Ammon's horn (tissue), 1 donor: ENCODE results near the gene INF2.
"Not testable (repeated sequence)": the region's sequence is repeated elsewhere in the genome, so short reads cannot be mapped to it uniquely, and the experiment has no call there.

ENCODE experiments used
- DNase-seq: peaks from one replicate; pipeline ENCODE4 v3.0.0-alpha.2; 2016; ENCODE audit warnings: low spot score

The INF2 gene

DNA sequence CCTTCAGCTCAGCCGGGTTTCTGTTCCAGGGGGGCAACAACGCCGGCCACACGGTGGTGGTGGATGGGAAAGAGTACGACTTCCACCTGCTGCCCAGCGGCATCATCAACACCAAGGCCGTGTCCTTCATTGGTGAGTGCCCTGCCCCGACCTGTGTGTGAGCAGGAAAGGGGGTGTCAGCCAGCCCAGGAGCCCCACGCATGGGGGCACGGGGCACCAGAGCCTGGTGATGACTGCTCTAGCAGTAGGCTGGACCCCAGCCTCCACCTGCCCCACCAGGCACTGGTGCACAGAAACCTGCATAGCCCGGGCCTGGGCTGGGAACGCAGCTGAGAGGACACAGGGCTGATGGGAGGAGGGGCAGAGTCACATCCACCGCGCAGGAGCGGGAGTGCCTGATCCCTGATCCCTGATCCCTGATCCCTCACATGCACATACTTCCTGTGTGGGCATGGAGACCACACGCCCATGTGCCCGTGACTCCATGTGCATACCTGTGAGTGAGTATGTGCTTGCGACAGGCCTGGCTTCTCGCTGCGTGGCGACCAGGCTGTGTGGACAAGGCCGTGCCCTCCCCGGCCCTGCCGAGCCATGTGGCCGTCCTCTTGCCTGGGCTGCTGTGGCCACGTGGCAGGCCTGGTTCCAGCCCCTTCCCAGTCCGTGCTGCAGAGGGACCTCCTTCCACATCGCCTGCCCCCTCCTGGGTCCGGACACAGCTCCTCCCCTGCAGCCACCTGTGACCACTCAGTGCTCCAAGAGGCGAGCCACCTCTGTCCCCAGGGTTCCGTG is 45.8 kb downstream of the INF2 start:
- no peak for DNase-seq

DNA sequence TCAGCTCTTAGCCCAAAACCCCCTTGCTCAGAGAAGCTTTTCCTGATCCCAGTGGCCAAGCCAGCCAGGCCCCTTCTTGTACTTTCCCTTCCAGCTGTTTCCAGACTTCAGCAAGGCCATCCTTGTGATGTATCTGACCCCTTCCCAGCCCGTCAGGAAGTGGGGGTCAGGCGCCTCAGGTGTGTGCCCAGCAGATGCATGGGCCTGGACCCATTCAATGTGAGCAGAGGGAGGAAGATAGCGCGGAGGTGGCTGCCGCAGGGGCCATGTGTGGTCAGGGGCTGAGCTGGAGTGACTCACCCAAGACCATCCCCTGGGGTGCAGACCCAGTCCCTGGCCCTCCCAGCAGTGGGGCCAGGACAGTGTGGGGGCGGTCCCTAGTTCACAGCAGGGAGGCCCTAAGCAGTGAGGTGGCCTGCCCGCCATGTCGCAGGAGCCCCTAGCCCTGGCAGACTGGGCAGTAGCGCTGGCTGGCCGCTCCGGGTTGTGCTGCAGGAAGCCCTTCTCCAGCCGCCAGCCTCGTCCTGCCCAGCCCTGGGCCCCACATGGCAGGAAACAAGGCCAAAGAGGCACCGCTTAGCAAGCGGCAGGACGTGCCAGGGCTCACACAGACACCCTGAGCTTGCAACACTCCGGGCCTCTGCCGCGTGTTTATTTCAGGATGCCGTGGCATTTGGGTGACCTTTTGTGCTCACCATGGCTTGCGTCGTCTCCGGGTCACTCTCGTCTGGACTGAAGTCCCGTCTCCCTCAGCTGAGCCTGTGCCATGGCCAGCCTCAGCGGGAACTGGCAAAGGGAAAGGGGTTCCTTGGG is 46.6 kb downstream of the INF2 start:
- peak; percentile 87 for DNase-seq

DNA sequence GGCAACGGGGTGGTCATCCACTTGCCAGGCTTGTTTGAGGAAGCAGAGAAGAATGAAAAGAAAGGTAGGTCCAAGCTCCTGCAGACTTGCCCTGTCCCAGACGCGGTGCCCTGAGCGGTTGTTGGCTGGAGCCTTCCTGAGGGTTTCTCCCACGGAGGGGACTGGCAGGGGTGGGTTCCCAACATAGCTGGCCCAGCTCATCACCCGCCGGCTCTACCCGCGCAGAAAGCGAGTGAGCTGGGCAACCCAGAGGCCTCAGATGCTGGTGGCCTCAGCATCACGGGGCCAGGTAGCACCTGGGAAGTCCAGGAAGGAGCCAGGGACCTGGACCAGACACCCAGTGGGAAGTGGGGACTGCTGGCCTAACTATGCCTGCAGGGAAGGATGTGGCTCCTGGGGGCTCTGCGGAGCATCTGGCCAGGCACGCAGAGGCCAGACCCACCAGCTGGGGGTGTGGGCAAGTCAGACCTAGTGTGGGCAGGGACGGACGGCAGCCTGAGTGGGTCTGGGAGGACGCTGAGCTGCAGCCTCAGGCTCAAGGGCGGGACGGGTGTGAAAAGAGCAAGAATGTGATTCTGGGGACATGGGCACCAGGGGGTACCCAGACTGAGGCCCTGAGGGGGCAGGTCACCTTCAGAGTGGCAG is 49.1 kb downstream of the INF2 start:
- DNase-seq = no peak

DNA sequence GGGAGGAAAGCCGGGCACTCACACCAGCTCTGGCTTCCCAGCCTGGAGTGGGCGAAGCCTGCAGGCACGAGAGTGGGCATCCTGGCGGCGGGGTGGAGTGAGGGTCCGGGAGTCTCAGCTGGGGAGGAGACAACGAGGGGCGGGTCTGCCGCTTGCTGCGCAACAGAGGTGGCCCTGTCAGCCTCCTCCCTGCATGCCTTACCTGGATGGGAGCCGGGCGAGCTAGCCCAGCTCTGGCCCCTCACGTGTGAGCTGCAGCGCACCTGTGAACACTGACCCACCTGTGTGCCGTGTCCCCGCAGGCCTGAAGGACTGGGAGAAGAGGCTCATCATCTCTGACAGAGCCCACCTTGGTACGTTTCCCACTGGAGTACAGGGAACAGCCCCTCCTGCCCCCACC is 49.6 kb downstream of the INF2 start:
- DNase-seq = no peak

DNA sequence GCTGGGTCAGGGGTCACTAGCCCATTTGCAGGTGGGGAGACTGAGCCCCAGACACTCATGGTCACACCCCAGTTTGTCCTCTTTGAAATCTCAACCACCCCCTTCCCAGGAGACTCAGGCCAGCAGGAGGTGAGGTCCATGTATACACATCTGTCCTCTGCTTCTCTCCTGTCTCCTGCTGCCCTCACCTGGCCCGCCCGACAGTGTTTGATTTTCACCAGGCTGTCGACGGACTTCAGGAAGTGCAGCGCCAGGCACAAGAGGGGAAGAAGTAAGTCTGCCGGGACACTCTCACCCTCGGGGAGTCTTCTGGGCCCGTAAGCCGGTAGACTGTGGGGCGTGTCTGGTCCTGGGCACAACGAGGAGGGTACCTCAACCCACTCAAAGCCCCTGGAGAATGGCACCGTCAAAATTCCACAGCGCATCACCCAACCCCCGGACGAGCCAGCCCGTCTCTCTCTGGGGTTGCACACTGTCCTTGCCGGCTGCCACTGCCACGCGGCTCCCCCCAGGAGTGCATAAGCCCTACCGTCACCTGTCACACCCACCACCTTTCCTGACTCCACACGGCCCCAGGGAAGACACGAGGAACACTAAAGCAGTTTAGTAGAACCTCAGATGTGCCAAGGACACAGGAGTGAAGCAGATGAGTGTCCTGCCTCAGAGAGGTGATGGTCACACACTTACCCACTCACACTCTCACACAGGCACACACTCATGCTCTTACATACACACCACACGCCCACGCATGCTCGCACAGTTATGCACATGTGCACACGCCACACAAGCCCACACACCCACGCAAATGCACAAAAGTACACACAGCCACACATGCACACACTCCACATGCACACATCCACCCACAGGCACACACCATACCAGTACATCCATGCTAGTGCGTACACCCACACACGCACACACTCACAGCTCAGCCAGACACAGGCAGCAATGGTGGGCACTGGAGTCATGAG is 50.4 kb downstream of the INF2 start:
- no peak for DNase-seq

DNA sequence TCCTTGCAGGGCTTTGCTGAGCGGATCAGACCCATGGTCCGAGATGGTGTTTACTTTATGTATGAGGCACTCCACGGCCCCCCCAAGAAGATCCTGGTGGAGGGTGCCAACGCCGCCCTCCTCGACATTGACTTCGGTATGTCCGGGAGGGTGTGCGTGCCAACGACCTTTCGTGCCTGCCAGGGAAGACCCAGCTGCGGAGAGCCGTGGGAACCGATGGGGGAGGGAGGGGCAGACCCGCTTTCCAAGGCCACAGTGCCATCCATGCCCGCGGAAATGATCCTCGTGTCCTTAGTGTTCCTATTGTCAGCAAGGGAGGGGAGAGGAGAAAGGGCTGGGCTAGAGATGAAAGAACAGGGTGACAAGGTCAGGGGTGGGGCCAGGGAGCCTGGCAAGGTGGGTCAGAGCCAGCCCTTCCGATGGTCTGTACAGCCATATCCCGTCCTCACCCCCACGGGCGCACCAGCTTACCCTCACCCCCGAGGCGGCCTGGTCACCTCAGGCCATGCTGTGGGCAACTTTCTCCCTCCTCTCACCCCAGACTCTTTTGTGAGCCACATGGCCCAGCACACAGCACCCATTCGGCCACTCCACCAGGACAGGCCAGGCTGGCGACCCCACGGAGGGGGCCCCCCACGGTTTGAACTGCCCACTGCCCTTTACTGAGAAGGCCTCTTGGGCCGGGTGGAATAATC is 51.8 kb downstream of the INF2 start:
- DNase-seq = no peak

DNA sequence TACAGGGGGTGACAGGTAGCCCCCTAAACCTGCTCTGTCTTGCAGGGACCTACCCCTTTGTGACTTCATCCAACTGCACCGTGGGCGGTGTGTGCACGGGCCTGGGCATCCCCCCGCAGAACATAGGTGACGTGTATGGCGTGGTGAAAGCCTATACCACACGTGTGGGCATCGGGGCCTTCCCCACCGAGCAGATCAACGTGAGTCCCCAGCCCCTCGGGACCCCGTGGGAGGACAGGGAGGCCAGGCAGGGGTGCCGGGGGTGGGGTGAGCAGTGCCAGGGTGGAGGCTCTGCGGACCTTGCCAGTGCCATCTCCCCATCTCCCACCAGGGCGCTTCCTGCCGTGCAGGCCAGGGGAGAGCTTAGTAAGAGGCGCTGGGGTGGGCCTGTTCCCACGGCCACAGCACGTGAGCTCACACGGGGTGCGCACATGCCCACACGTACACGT is 52.4 kb downstream of the INF2 start:
- DNase-seq = no peak

DNA sequence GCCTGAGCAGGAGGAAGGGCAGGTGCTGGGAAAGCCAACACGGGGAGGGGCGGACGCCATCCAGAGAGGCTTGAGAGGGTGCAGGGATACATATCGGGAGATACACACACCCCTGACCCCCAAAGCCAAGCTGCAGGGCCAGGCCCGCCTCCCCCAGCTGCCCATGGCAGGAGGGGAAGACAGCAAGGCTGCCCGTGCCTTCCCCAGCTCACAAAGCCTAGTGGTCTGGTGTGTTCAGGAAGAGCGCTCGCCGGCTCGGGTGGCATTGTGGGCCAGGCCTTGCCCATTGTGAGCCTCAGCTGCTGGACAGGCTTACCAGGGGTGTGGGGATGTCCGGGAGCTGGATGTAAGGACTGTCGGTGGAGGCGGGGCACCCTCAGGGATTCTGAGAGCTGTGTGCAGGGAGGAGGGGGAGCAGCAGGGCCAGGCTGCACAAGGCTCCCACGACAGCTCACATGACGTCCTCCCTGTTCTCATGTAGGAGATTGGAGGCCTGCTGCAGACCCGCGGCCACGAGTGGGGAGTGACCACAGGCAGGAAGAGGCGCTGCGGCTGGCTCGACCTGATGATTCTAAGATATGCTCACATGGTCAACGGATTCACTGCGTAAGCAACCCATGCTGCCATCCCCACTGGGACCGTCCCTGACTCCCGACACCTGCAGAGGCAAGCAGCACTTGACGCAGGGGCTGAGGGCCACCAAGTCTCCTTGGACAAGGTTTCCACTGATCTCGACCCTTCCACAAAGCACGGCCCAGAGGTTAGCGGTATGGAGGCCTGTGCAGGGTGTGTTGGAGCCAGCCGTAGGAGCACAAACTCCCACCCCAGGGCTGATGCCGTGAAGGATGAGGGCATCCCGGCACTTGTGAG is 53.4 kb downstream of the INF2 start:
- DNase-seq = no peak

DNA sequence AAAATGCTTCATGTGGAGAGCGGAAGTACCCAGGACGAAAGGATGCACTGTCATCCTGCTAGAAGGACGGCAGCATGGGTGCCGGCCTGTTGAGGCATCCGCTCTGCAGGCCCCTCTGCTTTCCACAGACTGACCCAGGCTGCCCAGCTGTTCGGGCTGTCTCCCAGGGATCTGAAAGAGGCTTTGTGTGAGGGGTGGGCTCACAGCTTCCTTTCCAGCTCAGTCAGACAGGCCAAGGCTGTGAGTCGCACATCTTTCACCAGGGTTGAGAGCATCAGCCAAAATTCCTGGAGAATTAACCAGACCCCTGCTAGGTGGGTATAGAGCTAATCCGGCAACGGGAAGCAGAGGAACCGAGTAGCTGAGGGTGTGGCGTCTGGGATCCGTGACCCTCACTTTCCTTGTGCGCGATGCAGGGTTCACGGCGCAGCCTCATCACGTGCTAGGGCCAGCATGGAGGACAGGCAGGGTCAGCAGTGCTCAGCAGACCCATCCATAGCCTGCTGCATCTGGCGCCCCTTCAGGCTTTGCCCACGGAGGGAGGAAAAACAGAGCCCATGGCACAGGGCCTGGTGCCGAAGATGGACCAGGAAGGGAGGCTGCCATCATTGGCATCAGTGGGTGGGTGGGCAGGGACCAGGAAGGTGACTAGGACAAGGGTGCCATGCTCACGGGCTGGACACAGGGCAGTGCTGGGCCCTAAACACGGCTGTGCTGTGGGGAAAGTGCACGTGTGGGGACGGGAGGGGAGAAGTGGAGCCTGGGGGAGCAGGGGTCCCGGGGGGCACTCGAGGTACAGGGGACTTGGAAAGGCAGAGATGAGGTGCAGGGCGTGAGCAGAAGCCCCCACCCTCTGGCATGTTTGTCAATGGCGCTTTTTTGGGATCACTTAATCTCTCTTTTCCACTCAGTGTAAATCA is 54.3 kb downstream of the INF2 start:
- peak; percentile 58 for DNase-seq

DNA sequence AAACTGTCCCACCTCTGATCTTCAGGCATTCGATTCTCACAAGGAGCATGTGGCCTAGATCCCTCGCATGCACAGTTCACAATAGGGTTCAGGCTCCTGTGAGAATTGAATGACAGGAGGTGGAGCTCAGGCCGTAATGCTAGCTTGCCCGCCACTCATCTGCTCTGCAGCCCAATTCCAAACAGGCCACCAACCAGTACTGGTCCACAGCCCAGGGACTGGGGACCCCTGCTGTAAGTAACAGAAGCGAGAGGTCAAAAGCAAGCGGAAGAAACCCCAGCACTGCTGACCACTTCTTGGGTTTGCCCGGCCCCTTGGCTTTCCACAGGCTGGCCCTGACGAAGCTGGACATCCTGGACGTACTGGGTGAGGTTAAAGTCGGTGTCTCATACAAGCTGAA is 55.1 kb downstream of the INF2 start:
- DNase-seq = no peak

DNA sequence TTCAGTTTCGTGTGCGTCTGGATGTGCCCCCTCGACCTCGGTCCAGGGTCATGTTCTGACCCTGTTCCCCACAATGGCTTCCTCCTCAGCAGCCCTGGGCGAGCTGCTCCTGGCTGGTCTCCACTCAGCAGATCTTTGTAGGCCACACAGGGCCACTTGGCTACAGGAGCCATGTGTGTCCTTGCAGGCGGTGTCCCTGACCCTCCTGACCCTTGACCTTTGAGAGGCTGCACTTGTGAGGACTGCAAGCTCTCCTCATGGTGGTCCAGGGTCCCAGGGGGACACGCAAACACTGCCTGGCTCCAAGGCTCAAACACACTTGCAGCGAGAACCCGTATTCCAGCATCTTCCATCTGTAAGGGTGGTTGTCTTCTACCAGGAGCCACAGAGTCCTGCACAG is 56.0 kb downstream of the INF2 start:
- no peak for DNase-seq

DNA sequence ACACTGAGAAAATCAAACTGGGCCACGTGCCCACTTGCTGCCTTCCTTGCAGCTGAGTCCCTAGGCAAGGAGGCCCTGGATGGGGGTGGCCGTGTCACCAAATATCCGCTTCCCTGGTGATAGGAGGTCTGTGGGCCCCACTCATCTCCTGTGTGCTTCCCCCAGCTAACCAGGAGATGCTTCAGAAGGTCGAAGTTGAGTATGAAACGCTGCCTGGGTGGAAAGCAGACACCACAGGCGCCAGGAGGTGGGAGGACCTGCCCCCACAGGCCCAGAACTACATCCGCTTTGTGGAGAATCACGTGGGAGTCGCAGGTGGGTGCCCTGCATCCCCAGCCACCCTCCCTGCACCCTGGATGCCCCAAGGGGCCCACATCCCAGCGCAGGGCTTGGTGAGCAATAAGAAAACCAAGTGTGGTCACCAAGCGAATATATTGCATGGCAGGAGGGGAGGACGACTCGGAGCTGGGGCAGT is 56.7 kb downstream of the INF2 start:
- DNase-seq = no peak

DNA sequence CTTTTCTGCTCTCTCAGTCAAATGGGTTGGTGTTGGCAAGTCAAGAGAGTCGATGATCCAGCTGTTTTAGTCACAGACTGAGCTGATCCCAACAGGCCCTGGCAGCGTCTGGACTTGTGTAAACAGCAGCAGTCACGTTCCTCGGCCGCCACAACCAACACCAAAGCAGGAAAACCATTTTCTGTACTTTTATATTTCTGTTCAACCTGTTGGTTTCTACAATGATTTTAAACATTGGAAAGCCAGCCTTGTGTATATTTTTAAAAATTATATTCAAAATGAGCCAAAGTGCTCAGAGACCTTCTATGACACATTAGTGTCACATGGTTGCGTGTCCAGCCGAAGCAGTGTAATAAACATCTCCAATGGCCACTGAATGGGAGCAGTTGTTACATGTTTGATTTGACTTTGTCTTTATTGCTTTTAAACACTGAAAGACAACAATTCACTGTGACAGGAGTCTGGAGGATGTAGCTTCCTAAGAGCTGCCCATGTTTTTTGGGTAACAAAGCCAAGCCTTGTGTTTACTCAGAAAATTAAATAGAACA is 57.6 kb downstream of the INF2 start:
- DNase-seq = peak; percentile 64

DNA sequence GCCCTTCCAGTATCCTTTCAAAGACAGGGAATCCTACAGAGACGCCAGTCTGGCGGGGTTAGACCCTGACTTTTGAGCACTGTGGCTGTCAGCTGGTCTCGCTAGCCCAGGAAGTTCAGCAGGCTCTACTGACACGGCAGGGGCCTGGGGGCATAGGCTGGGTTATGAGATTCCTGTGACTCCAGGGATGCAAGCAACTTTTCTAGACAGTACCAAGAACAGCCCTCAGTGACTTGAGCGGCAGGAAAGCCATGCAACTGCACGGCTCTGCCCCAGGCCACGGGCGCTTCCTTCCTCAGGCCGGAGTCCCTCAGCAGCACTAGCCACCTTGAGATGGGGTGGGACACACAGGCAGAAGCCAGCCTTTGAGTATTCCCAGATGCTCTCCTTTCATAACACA is 58.5 kb downstream of the INF2 start:
- DNase-seq = no peak

DNA sequence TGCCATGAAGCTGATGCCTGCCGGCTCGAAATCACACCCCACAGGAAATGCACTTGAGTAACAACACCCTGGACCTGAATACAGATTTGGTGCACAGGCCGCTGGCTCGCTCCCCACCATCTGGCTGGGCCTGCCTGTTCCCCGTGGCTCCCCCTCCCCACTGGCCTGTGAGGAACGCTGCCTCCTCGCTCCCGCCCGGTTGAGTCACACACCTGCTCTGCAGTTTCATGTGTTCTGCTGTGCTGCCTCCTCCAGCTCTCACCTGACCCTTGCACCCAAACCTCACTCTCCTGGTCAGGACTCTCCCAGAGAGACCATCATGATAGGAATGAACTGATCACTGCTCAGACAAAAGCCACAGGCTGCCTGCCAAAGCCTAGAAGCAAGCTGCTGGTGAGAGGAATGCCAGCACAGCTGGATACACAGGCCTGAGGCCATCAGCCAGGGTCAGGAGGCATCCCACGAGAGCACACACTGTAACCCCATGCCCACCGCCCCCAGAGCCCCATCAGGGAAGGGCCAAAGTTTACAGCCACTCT is 59.8 kb downstream of the INF2 start:
- peak; percentile 83 for DNase-seq

DNA sequence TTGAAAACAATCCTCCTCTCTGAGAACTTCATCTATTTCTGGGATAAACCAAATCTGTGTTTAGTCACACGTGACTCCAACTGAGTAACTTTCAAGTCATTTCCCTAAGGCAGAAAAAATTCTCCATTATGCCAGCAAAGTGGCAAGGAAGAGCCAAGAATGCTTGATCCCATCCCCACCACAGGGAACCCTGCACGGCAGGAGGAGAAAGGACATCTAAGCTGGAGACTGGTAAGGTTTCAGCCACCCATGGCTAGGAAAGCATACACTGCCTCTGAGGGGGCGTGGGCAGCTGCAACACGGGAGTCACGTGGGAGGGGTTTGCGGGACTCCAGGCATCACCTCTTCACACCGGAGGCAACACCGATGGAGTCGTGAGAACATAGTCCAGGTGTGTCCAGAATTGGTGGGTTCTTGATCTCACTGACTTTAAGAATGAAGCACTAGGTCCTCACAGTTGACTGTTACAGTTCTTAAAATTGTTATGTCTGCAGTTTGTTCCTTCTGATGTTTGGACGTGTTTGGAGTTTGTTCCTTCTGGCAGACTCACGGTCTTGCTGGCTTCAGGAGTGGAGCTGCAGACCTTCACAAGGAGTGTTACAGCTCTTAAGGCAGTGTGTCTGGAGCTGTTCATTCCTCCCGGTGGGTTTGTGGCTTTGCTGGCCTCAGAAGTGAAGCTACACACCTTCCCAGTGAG is 60.8 kb downstream of the INF2 start:
- DNase-seq = no peak

DNA sequence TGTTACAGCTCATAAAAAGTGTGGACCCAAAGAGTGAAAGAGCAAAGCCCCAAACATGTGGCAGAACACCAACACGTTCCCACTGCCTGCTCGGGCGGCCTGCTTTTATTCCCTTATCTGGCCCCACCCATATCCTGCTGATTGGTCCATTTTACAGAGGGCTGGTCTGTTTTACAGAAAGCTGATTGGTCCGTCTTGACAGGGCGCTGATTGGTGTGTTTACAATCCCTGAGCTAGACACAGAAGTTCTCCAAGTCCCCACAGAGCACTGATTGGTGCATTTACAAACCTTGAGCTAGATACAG is 61.3 kb downstream of the INF2 start:
- DNase-seq = not testable (repeated sequence)
